ENCODE results near the gene TMEM14A.
"Not testable (repeated sequence)": the region's sequence is repeated elsewhere in the genome, so short reads cannot be mapped to it uniquely, and the experiment has no call there.

Gene TMEM14A, protein sequence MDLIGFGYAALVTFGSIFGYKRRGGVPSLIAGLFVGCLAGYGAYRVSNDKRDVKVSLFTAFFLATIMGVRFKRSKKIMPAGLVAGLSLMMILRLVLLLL

GRCh38 chr6:52670502-52671409 is at the start of gene TMEM14A:
Gene TMEM14A (plus strand): TSS chr6:52671113. CDS start chr6:52677103, 5,990 bp downstream.
- DNase-seq (ENCODE audit: low spot score) = peak; percentile 88

DNA sequence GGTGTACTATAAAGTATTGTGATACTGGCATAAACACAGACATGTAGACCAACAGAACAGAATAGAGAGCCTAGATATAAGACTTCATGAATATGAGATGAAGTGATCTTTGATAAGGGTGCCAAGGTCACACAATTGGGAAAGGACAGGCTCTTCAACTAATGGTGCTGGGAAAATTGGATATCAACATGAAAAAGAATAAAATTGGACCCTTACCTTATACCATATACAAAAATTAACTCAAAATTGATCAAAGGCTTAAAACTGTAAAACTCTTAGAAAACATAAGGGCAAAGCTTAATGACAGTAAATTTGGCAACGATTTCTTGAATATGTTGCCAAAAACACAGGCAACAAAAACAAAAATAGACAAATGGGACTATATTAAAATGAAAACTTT is 49.3 kb upstream of the TMEM14A start:
- DNase-seq (ENCODE audit: low spot score) = no peak

DNA sequence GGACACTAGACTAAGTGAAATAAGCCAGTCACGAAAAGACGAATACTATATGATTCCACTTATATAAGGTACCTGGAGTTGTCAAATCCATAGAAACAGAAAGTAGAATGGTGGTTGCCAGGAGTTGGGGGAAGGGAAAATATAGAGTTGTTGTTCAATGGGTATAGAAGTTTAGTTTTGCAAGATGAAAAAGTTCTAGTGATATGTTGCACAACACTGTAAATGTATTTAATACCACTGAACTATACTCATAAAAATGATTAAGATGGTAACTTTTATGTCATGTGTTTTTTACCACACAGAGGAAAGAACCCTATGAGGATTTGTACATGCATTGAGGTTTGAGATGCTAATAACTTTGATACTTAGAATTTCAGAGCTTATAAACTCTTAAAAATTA is 48.1 kb upstream of the TMEM14A start:
- no peak for DNase-seq (ENCODE audit: low spot score)

- no peak for DNase-seq (ENCODE audit: low spot score)
Observed at GRCh38 chr6:52632011-52632410, 38.9 kb upstream of the TMEM14A start.

DNA sequence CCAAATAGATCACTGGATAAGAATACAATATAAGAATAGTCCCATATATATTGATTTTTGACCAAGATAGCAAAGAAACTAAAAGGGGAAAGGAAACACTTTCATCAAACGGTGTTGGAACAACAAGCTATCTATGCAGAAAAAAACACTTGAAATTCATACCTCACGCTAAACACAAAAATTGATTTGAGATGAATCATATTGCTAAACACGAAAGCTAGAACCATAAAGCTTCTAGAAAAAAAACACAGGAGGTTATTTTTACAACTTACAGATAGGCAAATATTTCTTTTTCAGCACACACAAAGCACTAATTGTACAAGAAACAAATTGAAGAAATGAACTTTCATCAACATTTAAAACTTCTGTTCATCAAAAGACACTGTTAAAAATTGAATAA is 36.7 kb upstream of the TMEM14A start:
- DNase-seq (ENCODE audit: low spot score) = no peak

DNA sequence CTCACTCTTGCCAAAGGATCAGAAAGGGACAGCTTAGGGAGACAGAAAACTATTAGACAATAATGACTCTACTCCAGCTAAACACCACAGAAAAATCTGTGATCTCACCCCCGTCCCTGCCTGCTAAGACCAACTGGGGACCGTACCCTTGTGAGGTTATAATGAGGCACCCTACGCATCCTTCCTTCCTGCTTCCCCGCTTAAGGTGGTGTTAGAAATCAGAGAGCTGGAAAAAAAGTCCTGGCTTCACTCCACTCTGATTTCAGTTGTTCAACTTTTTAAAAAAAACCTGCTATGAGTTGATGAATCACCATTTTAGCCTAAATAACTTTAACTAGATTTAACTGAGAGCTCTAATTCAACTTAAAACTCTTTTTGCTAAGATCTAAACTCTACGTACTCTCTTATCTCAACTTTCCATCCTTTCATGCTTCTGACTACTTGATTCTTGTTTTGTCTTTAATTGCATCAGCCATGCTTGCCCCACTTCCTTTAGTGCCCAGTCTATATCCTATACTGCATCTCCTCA is 35.8 kb upstream of the TMEM14A start:
- no peak for DNase-seq (ENCODE audit: low spot score)

- DNase-seq (ENCODE audit: low spot score) = no peak
Observed at GRCh38 chr6:52636830-52637229, 34.1 kb upstream of the TMEM14A start.

- no peak for DNase-seq (ENCODE audit: low spot score)
Observed at GRCh38 chr6:52639493-52639892, 31.4 kb upstream of the TMEM14A start.

GRCh38 chr6:52640170-52640569 is 30.7 kb upstream of the TMEM14A start:
- no peak for DNase-seq (ENCODE audit: low spot score)

DNA sequence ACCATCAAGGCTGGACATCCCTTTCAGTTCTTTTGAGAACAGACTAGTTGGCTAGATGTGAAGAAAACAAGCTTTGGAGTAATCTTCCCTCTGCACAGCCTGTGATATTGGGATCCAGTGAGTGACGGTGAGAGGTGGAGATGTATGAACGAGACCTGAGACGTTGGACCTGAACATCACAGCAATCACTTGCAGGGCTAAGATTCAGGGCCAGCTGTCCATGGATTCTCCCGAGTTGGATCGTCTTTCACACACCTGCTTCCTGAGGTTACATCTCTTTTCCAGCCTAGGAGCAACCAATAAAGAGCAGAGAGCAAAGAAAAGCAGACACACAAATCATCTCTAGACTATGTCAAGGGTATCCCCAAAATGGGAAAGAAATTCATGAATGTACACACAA is 30.0 kb upstream of the TMEM14A start:
- DNase-seq (ENCODE audit: low spot score) = no peak

GRCh38 chr6:52641388-52641787 is 29.5 kb upstream of the TMEM14A start:
- no peak for DNase-seq (ENCODE audit: low spot score)

GRCh38 chr6:52641826-52642225 is 29.1 kb upstream of the TMEM14A start:
- no peak for DNase-seq (ENCODE audit: low spot score)

DNA sequence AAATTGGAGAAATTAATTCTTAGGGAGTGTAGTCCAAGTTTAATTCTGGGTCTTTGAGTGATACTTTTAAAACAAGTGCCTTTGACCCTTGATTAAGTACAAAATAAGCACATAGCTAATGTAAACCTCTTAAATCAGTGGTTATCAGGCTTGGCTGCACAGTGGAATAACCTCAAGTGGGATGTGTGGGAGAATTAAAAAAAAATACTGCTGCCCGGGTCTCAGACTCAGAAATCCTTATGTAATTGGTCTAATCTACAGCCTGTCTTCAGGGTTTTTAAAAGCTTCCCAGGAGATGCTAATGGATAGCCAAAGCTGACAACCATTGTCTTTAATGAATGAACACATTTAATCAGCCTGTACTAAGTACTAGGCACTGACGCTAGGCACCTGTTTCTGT is 28.5 kb upstream of the TMEM14A start:
- DNase-seq (ENCODE audit: low spot score) = no peak

DNA sequence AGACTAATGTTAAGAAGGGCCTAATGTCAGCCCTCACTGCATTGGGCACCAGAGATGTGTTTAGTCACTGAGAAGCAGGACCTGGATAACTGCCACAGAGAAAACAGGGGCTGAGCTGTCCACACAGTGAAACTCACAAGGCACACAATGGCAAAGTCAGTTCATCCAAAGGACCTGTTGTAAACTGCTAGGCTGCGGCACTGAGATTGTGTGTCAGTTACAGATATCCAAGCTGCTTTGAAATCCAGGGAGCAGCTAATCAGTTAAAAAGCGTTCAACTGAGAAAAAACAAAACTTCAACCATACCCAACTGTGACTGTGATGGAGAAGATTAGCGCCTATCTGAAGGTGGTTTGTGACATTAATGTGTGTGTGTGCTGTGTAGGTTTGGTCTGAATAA is 27.8 kb upstream of the TMEM14A start:
- no peak for DNase-seq (ENCODE audit: low spot score)

DNA sequence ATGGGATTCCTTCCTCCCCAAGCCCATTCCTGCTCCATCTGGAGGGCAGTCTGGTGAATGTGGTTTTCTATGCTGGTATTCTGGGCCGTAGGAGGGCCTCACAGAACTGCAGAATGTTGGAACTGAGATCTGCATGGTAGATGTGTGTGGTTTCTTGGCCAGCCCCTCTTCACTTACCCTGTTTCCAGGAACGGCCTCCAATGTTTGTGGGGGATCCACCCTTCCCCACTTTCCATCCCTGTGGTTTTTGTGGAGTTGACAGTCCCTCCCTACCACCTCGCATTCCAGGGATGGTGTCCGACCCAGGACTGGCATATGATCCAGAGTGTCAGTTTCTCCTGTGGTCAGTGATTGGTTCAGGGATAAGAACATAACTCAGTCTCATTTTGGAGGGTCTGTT is 26.7 kb upstream of the TMEM14A start:
- no peak for DNase-seq (ENCODE audit: low spot score)

GRCh38 chr6:52645976-52646375 is 24.9 kb upstream of the TMEM14A start:
- no peak for DNase-seq (ENCODE audit: low spot score)

GRCh38 chr6:52647199-52647598 is 23.7 kb upstream of the TMEM14A start:
- no peak for DNase-seq (ENCODE audit: low spot score)

DNA sequence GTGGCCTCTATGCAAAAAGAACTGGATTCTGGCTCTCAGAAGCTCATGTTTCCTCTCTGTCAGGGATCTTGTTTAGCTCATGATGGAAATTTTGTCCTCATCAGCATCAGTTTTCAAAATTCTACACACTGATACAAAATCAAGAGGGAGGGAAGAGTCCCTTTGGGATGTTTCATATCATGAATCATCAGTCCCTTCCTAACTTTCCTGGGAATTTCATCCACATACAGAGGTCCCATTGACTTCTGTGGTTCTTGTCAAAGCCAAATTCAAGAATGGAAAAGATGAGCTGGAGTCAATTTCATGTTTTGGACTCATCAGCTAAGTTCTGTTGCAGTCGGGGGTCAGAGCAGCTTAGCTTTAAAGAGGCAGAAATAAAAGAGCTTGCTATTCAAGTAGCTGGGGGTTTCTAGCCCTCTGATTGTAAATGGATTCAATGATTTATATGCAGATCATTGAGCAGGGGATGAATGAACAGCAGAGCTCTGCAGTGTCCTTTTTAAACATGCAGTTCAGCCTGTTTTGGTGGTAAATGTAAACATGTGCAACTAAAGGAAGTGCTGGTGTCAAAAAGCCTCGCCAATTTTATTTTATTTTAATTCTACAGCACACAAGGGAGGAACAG is 21.3 kb upstream of the TMEM14A start:
- DNase-seq (ENCODE audit: low spot score) = no peak

- DNase-seq (ENCODE audit: low spot score) = no peak
Observed at GRCh38 chr6:52650941-52651340, 20.0 kb upstream of the TMEM14A start.

- DNase-seq (ENCODE audit: low spot score) = no peak
Observed at GRCh38 chr6:52653151-52653550, 17.8 kb upstream of the TMEM14A start.

- no peak for DNase-seq (ENCODE audit: low spot score)
Observed at GRCh38 chr6:52654007-52654406, 16.9 kb upstream of the TMEM14A start.

GRCh38 chr6:52654592-52654991 is 16.3 kb upstream of the TMEM14A start:
- DNase-seq (ENCODE audit: low spot score) = no peak

DNA sequence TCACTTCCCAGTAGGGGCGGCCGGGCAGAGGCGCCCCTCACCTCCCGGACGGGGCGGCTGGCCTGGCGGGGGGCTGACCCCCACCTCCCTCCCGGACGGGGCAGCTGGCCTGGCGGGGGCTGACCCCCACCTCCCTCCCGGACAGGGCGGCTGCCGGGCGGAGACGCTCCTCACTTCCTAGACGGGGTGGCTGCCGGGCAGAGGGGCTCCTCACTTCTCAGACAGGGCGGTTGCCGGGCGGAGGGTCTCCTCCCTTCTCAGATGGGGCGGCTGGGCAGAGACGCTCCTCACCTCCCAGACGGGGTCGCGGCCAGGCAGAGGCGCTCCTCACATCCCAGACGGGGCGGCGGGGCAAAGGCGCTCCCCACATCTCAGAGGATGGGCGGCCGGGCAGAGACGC is 15.0 kb upstream of the TMEM14A start:
- DNase-seq (ENCODE audit: low spot score) = not testable (repeated sequence)
